IMR-90 (cell line): ENCODE results near the gene CDIP1. TPM values are rescaled to one million over a fixed set of nuclear protein-coding genes. Genes with fewer than 3 reads are reported as not detected.

Experiments used
- ATAC-seq: fragments of 200-7000 bp; cut with Tn5 transposase; 2 replicates; pipeline ENCODE4 v1.9.1; 2020; ENCODE audit warnings: low read depth, mild to moderate bottlenecking, moderate library complexity
- BruUV-seq: library from RNA; stranded (reverse); fragments of 400-500 nt; replicated peaks from 2 replicates; lab custom pipeline; 2021; lab: Mats Ljungman, UMichigan
- CTCF ChIA-PET: fragments of 300-600 bp; formaldehyde crosslinking; extraction: SDS; loops from one replicate; lab custom pipeline; 2021; ENCODE audit warnings: antibody characterized with exemption; lab: Yijun Ruan, JAX
- POLR2A ChIA-PET: fragments of 300-600 bp; sonication (Branson Sonifier 250); formaldehyde crosslinking; loops from one replicate; lab custom pipeline; 2022; ENCODE audit warnings: antibody characterized with exemption; ENCODE audit not compliant: unreplicated experiment; lab: Charles Lee
- DNase-seq: peaks from one replicate; pipeline ENCODE4 v3.0.0; 2013
- H2AFZ ChIP-seq: replicated peaks from 2 replicates; pipeline ENCODE3; 2013; ENCODE audit warnings: low read length, mild to moderate bottlenecking; ENCODE audit not compliant: poor library complexity
- H2AK5ac ChIP-seq: 2 replicates; pipeline ENCODE4 v1.6.1; 2013; ENCODE audit warnings: low read depth, low read length, inconsistent platforms
- H2AK9ac ChIP-seq: replicated peaks from 2 replicates; pipeline ENCODE3; 2013; ENCODE audit warnings: mild to moderate bottlenecking, low read depth, low read length, moderate library complexity; ENCODE audit not compliant: poor library complexity
- H2BK120ac ChIP-seq: 2 replicates; pipeline ENCODE4 v1.6.1; 2013; ENCODE audit warnings: low read depth, low read length, inconsistent platforms
- H2BK15ac ChIP-seq: 3 replicates; pipeline ENCODE4 v1.6.1; 2013; ENCODE audit warnings: low read depth, low read length, inconsistent platforms
- H2BK20ac ChIP-seq: 2 replicates; pipeline ENCODE4 v1.6.1; 2013; ENCODE audit warnings: low read depth, mild to moderate bottlenecking, inconsistent platforms, low read length, moderate library complexity
- H2BK5ac ChIP-seq: 2 replicates; pipeline ENCODE4 v1.6.1; 2013; ENCODE audit warnings: mild to moderate bottlenecking, low read depth, low read length, inconsistent platforms; ENCODE audit not compliant: poor library complexity, severe bottlenecking
- H3K14ac ChIP-seq: replicated peaks from 2 replicates; pipeline ENCODE4 v1.6.1; 2013; ENCODE audit warnings: low read depth, low read length, inconsistent platforms
- H3K18ac ChIP-seq: 2 replicates; pipeline ENCODE4 v1.6.1; 2013; ENCODE audit warnings: low read depth, low read length, control low read depth
- H3K23ac ChIP-seq: 2 replicates; pipeline ENCODE4 v1.6.1; 2013; ENCODE audit warnings: low read depth, low read length, inconsistent platforms
- H3K27ac ChIP-seq: 2 replicates; pipeline ENCODE4 v1.5.1; 2013; ENCODE audit warnings: mild to moderate bottlenecking, control low read depth, low read length; ENCODE audit not compliant: insufficient read depth
- H3K27me3 ChIP-seq: 2 replicates; pipeline ENCODE4 v1.6.1; 2013; ENCODE audit warnings: low read length; ENCODE audit not compliant: control insufficient read depth, insufficient read depth
- H3K36me3 ChIP-seq: 2 replicates; pipeline ENCODE4 v1.6.1; 2013; ENCODE audit warnings: low read length, mixed read lengths; ENCODE audit not compliant: control insufficient read depth, insufficient read depth
- H3K4ac ChIP-seq: 2 replicates; pipeline ENCODE4 v1.6.1; 2013; ENCODE audit warnings: low read depth, low read length, inconsistent platforms
- H3K4me1 ChIP-seq: 2 replicates; pipeline ENCODE4 v1.6.1; 2013; ENCODE audit warnings: low read length, mixed read lengths; ENCODE audit not compliant: control insufficient read depth, insufficient read depth
- H3K4me2 ChIP-seq: 2 replicates; pipeline ENCODE4 v1.6.1; 2013; ENCODE audit warnings: low read depth, mild to moderate bottlenecking, control low read depth, low read length, moderate library complexity
- H3K4me3 ChIP-seq: 2 replicates; pipeline ENCODE4 v1.5.1; 2013; ENCODE audit warnings: low read depth, mild to moderate bottlenecking, control low read depth, low read length, moderate library complexity; ENCODE audit not compliant: insufficient read depth
- H3K56ac ChIP-seq: 2 replicates; pipeline ENCODE4 v1.6.1; 2013; ENCODE audit warnings: low read length, inconsistent platforms; ENCODE audit not compliant: insufficient read depth; ENCODE audit errors: extremely low read depth
- H3K79me1 ChIP-seq, 2 experiments: 2 replicates each; pipeline ENCODE4 v1.6.1; 2013; ENCODE audit warnings: low read length in 2 of 2, inconsistent platforms in 1 of 2, low read depth in 1 of 2
- H3K9ac ChIP-seq: 2 replicates; pipeline ENCODE4 v1.6.1; 2013; ENCODE audit warnings: low read depth, low read length, control low read depth
- H3K9me1 ChIP-seq: 2 replicates; pipeline ENCODE4 v1.6.1; 2013; ENCODE audit warnings: low read length, inconsistent platforms; ENCODE audit not compliant: insufficient read depth
- H3K9me3 ChIP-seq: 2 replicates; pipeline ENCODE4 v1.6.1; 2013; ENCODE audit warnings: low read length; ENCODE audit not compliant: control insufficient read depth, insufficient read depth
- H4K20me1 ChIP-seq: 2 replicates; pipeline ENCODE4 v1.6.1; 2013; ENCODE audit warnings: low read length, inconsistent platforms; ENCODE audit not compliant: insufficient read depth
- H4K5ac ChIP-seq: 2 replicates; pipeline ENCODE4 v1.6.1; 2013; ENCODE audit warnings: mild to moderate bottlenecking, low read depth, low read length, control low read depth
- H4K8ac ChIP-seq, 2 experiments: 2 replicates each; pipeline ENCODE4 v1.6.1; 2013; ENCODE audit warnings: low read depth in 2 of 2, low read length in 2 of 2, control low read depth in 1 of 2, inconsistent platforms in 1 of 2
- H4K91ac ChIP-seq: 2 replicates; pipeline ENCODE4 v1.6.1; 2013; ENCODE audit warnings: low read depth, low read length, inconsistent platforms; ENCODE audit not compliant: insufficient read depth
- BHLHE40 ChIP-seq: fragments of 150-350 bp; IDR thresholded peaks from 2 replicates; pipeline ENCODE4 v1.6.1; 2016; ENCODE audit warnings: mild to moderate bottlenecking, low read depth, low read length
- CEBPB ChIP-seq: IDR thresholded peaks from 2 replicates; pipeline ENCODE4 v1.6.1; 2012; ENCODE audit warnings: low read depth, low read length, improper control_type of control experiment
- CHD1 ChIP-seq: IDR thresholded peaks from 2 replicates; pipeline ENCODE4 v1.6.1; 2012; ENCODE audit warnings: low read depth, low read length, improper control_type of control experiment
- CTCF ChIP-seq: conservative IDR thresholded peaks from 2 replicates; pipeline ENCODE4 v1.5.1; 2012; ENCODE audit warnings: mild to moderate bottlenecking, low read depth, low read length, improper control_type of control experiment
- FOS ChIP-seq: fragments of 150-350 bp; IDR thresholded peaks from 2 replicates; pipeline ENCODE4 v1.6.1; 2016; ENCODE audit warnings: low read depth, low read length
- MAFK ChIP-seq: IDR thresholded peaks from 2 replicates; pipeline ENCODE4 v1.6.1; 2012; ENCODE audit warnings: low read depth, low read length, improper control_type of control experiment
- MAZ ChIP-seq: IDR thresholded peaks from 2 replicates; pipeline ENCODE4 v1.6.1; 2012; ENCODE audit warnings: low read depth, mild to moderate bottlenecking, low read length, improper control_type of control experiment, moderate library complexity, borderline replicate concordance
- MXI1 ChIP-seq: IDR thresholded peaks from 2 replicates; pipeline ENCODE4 v1.6.1; 2012; ENCODE audit warnings: low read depth, mild to moderate bottlenecking, low read length, moderate library complexity, borderline replicate concordance
- NFE2L2 ChIP-seq: fragments of 150-350 bp; IDR thresholded peaks from 2 replicates; pipeline ENCODE4 v1.6.1; 2016; ENCODE audit warnings: low read depth, mild to moderate bottlenecking, low read length
- POLR2A ChIP-seq: IDR thresholded peaks from 2 replicates; pipeline ENCODE4 v1.6.1; 2012; ENCODE audit warnings: mild to moderate bottlenecking, low read depth, low read length
- RAD21 ChIP-seq: IDR thresholded peaks from 2 replicates; pipeline ENCODE4 v1.6.1; 2012; ENCODE audit warnings: low read length, improper control_type of control experiment
- RCOR1 ChIP-seq: IDR thresholded peaks from 2 replicates; pipeline ENCODE4 v1.6.1; 2012; ENCODE audit warnings: mild to moderate bottlenecking, low read length, improper control_type of control experiment; ENCODE audit not compliant: insufficient replicate concordance
- RFX5 ChIP-seq: IDR thresholded peaks from 2 replicates; pipeline ENCODE4 v1.8.0; 2012; ENCODE audit warnings: low read depth, mild to moderate bottlenecking, low read length, moderate library complexity
- SMC3 ChIP-seq: fragments of 150-350 bp; IDR thresholded peaks from 2 replicates; pipeline ENCODE4 v1.6.1; 2016; ENCODE audit warnings: low read depth, mild to moderate bottlenecking, antibody characterized with exemption, low read length, moderate library complexity
- WGBS, 2 experiments: methylation state at CpG; one replicate each; pipeline versions ENCODE4 v1.1.5 to v1.1.7; 2013; ENCODE audit warnings: missing lambda C conversion rate in 2 of 2; ENCODE audit not compliant: insufficient read length in 1 of 2; ENCODE audit errors: extremely low coverage in 2 of 2; 5-methylcytosine and 5-hydroxymethylcytosine counted together
- dilution Hi-C: fragments of 300-500 bp; cut with HindIII; formaldehyde crosslinking; loops from one replicate; pipeline ENCODE4 v1.14.3; 2018; ENCODE audit warnings: low sequenced_read_pairs; ENCODE audit not compliant: unreplicated experiment
- in situ Hi-C: fragments of 300-500 bp; cut with MboI; formaldehyde crosslinking; loops from 3 replicates; pipeline ENCODE4 v1.14.3; 2019; ENCODE audit warnings: low sequenced_read_pairs, inconsistent platforms, mixed read lengths
- intact Hi-C: fragments of 100-400 bp; cut with micrococcal nuclease; formaldehyde crosslinking; loops from 2 replicates; pipeline ENCODE4 v1.10.0; 2022
- polyA plus RNA-seq, 3 experiments: library from polyadenylated mRNA; depleted of rRNA; stranded (reverse); fragments of >200 nt; gene quantifications; 2 replicates each; pipeline ENCODE4 v1.2.3, GENCODE V29; 2012; ENCODE audit warnings: low replicate concordance in 1 of 3
- total RNA-seq: library from RNA; depleted of rRNA; stranded (reverse); fragments of >200 nt; gene quantifications from 2 replicates; pipeline ENCODE4 v1.2.3, GENCODE V29; 2012
- TF ChIP-seq, protein P1 (sequence below): fragments of 150-350 bp; IDR thresholded peaks from 2 replicates; pipeline ENCODE4 v1.6.1; 2016; ENCODE audit warnings: low read depth, mild to moderate bottlenecking, low read length, moderate library complexity, borderline replicate concordance
- TF ChIP-seq, protein P2 (sequence below): fragments of 150-350 bp; IDR thresholded peaks from 2 replicates; pipeline ENCODE4 v1.6.1; 2017; ENCODE audit warnings: mild to moderate bottlenecking, antibody characterized with exemption, low read length, low read depth

CDIP1 gene
- total and polyA plus RNA-seq, 2 of the 4 experiments (the other 2 are of a cell fraction), result 4.8 to 14.6 TPM

DNA sequence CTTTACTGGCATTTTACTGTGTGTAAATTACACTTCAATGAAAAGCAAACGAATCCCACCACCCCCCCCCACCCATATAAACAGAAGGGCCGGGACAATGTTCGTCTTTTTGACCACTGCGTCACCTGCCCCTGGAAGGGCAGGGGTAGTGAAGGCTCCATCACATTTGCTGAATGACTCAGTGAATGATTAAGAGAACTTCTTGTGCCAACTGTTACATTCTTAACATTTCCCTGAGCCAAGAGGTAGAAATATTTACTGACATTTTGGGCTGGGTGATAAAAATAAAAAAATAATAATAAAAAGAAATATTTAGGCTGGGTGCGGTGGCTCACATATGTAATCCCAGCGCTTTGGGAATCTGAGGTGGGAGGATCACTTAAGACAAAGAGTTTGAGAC lies 41.7 kb upstream of the CDIP1 start:
- H2BK5ac ChIP-seq, result no peak overlapping the region
- no peaks in the 10 kb centered on the region for H3K36me3 ChIP-seq
- no peaks in the 10 kb centered on the region for H3K79me1 ChIP-seq
- no TSS peak for BruUV-seq
- CTCF ChIA-PET, result no interaction called here
- H4K91ac ChIP-seq, result no peak overlapping the region
- no peaks in the 10 kb centered on the region for H4K20me1 ChIP-seq
- no peaks in the 10 kb centered on the region for H3K9me3 ChIP-seq
- no peak overlapping the region for H2BK20ac ChIP-seq
- no peak for DNase-seq
- H3K4ac ChIP-seq, result no peak overlapping the region
- H3K14ac ChIP-seq, result no peak overlapping the region
- in situ Hi-C loops, result no loop called here
- no peak overlapping the region for H2AFZ ChIP-seq
- H3K27ac ChIP-seq, result no peak overlapping the region
- H3K27me3 ChIP-seq, result peaks cover 2% of the 10 kb centered on the region; the same call in 1 of the 2 replicates
- H2AK9ac ChIP-seq, result no peak overlapping the region
- dilution Hi-C loops, result no loop called here
- H3K9ac ChIP-seq, result no peak overlapping the region
- H2BK15ac ChIP-seq, result no peak overlapping the region
- no peak overlapping the region for H2BK120ac ChIP-seq
- H3K4me1 ChIP-seq, result no peaks in the 10 kb centered on the region
- TF ChIP-seq MAFK (no peak), CTCF (no peak), RCOR1 (no peak), BHLHE40 (no peak), CHD1 (no peak), RFX5 (no peak), MXI1 (no peak), POLR2A (no peak), MAZ (no peak), NFE2L2 (no peak), CEBPB (no peak), SMC3 (no peak), RAD21 (no peak), FOS (no peak)
- TF ChIP-seq, protein P1, sequence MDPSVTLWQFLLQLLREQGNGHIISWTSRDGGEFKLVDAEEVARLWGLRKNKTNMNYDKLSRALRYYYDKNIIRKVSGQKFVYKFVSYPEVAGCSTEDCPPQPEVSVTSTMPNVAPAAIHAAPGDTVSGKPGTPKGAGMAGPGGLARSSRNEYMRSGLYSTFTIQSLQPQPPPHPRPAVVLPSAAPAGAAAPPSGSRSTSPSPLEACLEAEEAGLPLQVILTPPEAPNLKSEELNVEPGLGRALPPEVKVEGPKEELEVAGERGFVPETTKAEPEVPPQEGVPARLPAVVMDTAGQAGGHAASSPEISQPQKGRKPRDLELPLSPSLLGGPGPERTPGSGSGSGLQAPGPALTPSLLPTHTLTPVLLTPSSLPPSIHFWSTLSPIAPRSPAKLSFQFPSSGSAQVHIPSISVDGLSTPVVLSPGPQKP, result no peak
- TF ChIP-seq, protein P2, sequence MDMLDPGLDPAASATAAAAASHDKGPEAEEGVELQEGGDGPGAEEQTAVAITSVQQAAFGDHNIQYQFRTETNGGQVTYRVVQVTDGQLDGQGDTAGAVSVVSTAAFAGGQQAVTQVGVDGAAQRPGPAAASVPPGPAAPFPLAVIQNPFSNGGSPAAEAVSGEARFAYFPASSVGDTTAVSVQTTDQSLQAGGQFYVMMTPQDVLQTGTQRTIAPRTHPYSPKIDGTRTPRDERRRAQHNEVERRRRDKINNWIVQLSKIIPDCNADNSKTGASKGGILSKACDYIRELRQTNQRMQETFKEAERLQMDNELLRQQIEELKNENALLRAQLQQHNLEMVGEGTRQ, result no peak
- POLR2A ChIA-PET, result no interaction called here
- no peak overlapping the region for H3K18ac ChIP-seq
- no peak overlapping the region for H4K5ac ChIP-seq
- intact Hi-C loops, result no loop called here
- no peaks in the 10 kb centered on the region for H3K9me1 ChIP-seq
- H4K8ac ChIP-seq, result no peak overlapping the region
- no peak overlapping the region for H3K4me3 ChIP-seq
- no peak for ATAC-seq
- no peak overlapping the region for H3K56ac ChIP-seq
- no peak overlapping the region for H2AK5ac ChIP-seq
- no peak overlapping the region for H3K4me2 ChIP-seq
- no peak overlapping the region for H3K23ac ChIP-seq
- no CpG with 5 or more reads among the region's 6 CpGs for WGBS, 2 experiments
